Right kidney (tissue), 1 donor: ENCODE results near the gene KRTAP2-3.

Experiments
- DNase-seq: peaks from one replicate; pipeline ENCODE4 v3.0.0-alpha.2; 2016

Gene KRTAP2-3

GRCh38 chr17:41029633-41030245 is 30.2 kb downstream of the KRTAP2-3 start, which contains the start of gene KRTAP1-4:
Gene KRTAP1-4, minus strand, starts transcription at chr17:41030195. Its CDS starts 117 bp downstream, at chr17:41030078.
- DNase-seq, result no peak

DNA sequence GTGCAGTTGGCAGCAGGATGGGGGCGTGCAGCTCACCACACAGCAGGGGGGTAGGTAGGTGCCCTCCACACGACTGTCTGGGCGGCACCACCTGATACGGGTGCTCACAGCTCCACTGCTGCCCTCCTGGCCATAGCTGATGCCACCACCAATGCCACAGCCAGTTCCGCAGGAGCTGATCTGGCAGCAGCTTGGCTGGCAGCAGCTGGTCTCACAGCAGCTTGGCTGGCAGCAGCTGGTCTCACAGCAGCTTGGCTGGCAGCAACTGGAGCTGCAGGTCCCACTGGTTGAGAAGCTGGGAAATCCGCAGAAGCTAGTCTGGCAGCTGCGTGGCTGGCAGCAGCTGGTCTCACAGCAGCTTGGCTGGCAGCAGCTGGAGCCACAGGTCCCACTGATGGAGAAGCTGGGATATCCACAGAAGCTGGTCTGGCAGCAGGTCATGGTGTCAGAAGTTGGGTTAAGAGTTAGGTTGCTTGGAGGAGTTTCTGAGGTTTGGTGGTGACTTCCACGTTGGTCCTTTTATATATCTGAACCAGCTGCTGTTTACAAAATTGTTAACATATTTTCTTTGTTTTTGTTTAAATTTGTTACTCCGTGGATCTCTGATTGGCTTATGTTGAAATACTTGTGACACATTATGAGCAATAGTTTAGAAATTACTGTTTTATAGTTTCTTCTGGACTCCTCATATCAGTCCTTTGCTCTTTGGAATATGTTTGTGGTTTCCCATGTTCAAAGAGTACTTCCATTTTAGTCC is 33.0 kb downstream of the KRTAP2-3 start, which contains the start of gene KRTAP1-5:
TSS of gene KRTAP1-5 (minus strand) at position 494 of the 757 bp plus-strand sequence. CDS start at position 441, 53 bp downstream.
- DNase-seq, result no peak

DNA sequence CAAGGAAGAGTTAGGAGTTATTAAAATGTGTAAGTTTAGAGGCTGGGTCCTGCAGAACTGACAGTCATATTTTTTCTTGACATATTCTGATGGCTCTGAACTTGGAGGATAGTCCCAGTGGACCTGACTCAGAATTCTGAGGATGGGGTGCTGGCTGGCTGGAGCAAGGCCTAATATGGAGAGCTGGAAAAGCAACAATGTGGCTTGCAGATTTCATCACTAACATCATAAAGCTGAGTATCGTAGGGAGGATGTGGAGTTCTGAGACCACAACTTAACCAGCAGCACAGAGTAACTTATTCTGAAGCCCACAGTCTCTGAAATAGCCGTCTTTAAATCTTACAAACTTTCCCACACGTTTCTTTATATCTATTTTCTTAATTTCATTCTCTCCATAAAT is 35.2 kb downstream of the KRTAP2-3 start:
- DNase-seq, result no peak

GRCh38 chr17:41020336-41020735 is 39.6 kb downstream of the KRTAP2-3 start:
- no peak for DNase-seq

GRCh38 chr17:41019415-41019814 is 40.5 kb downstream of the KRTAP2-3 start:
- DNase-seq, result no peak

GRCh38 chr17:41018541-41018940 is 41.4 kb downstream of the KRTAP2-3 start:
- no peak for DNase-seq

DNA sequence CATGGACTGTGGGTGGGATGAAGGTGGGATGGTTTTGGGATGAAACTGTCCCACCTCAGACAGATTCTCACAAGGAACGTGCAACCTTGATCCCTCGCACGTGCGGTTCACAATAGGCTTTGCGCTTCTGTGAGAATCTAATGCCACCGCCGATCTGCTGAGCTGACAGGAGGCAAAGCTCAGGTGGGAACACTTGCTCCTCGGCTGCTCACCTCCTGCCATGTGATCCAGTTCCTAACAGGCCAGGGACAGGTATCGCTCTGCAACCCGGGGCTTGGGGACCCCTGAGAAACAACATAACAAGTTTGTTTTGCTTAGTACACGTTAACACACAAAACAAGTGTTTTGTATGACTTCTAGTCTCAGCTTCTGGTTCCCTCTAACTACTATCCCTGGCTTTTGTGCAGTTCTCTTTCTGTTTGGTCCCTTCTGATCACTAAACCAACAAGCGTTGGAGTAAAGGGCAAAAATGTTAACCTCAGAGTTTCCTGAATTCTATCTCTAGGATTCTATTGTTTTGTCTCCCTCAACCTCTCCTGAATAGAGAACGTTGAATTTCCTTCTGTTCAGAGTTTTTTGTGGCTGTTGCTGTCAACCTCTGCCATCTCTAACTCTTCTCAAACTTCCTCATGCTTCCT is 43.2 kb downstream of the KRTAP2-3 start:
- no peak for DNase-seq

GRCh38 chr17:41015454-41015853 is 44.5 kb downstream of the KRTAP2-3 start:
- no peak for DNase-seq

- no peak for DNase-seq
These were observed 46.3 kb downstream of the KRTAP2-3 start for GRCh38 chr17:41013606-41014005.

DNA sequence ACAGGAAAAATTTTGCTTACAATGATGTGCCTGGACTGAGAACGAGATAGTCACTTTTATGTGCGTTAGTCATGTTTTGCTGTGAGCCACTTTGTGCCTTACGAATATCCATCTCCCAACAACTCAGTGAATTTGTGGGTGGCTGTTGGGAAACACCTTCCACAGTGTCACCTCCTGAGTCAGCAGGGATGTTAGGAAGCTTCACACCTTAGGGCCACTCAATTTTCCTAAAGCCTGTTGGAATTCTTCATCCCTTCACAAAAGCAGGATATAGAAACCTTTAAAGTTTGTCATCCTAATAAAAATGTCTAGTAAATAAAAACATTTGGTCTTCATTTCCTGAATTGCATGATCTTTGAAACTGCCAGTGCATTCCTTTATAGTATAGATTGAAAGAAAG is 46.7 kb downstream of the KRTAP2-3 start:
- DNase-seq, result no peak

GRCh38 chr17:41012326-41013120 is 47.4 kb downstream of the KRTAP2-3 start:
- no peak for DNase-seq

DNA sequence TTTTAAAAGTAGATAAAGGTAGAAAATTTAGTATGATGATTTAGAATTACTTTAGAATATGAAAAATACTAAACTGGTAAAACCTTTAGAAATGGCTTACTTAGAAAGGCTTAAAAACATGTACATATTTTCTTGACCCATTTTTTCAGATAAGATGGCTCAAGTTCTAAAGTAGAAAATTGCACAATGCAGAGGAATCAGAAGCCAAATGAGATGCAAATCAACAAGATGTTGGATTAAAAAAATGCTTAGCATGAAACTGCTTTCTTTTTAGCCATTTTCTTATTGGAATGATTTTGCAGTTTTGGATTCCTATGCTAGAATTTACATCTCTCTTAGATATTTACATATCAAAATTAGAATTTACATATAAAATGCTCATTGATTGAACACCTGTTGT is 49.5 kb downstream of the KRTAP2-3 start:
- no peak for DNase-seq

DNA sequence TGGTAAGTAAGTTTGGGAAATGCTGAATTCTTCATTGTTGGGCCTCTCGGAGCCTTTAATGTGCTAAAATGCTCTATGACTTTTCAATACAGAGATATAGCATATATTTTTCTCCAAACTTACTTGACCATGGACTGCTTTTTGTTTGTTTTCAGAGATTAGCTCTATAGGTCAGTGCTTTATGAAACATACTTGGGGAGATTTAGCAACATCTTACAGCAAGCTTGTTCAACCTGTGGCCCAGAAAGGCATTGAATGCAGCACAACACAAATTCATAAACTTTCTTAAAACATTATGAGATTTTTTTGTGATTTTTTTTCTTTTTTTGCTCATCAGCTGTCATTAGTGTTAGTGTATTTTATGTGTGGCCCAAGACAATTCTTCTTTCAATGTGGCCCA is 50.0 kb downstream of the KRTAP2-3 start:
- DNase-seq, result no peak

DNA sequence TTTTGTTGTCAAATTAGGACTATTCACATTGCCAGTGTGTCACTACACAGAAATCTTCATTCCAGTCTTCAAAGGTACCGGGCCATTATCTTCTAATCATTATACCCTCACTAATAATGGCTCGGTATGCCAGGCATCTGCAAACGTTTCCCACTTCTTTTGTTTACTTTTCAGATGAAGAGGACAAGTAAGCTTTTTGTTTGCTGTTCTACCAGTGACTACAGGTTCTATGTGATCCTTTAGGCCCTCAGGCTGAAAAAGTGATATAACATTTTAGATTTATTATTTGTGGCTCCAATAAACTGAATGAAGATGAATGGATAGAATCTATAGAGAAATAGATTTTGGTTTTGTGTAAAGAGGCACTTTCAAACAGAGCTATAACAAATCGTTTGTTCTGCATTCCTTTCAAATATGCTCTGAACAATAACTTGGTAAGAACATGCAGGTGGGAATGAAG is 50.6 kb downstream of the KRTAP2-3 start:
- no peak for DNase-seq
